GM12892 (cell line): Measurements from ENCODE around the gene CNTNAP2.

Experiments used
- POLR2A ChIP-seq: IDR thresholded peaks from 2 replicates; pipeline ENCODE4 v1.6.1; 2011; ENCODE audit warnings: low read depth, low read length, control low read depth
- POLR2AphosphoS5 ChIP-seq: IDR thresholded peaks from 2 replicates; pipeline ENCODE4 v1.6.1; 2011; ENCODE audit warnings: low read depth, low read length, control low read depth
- TAF1 ChIP-seq: IDR thresholded peaks from 2 replicates; pipeline ENCODE4 v1.6.1; 2011; ENCODE audit warnings: low read depth, mild to moderate bottlenecking, control low read depth, low read length, borderline replicate concordance

DNA sequence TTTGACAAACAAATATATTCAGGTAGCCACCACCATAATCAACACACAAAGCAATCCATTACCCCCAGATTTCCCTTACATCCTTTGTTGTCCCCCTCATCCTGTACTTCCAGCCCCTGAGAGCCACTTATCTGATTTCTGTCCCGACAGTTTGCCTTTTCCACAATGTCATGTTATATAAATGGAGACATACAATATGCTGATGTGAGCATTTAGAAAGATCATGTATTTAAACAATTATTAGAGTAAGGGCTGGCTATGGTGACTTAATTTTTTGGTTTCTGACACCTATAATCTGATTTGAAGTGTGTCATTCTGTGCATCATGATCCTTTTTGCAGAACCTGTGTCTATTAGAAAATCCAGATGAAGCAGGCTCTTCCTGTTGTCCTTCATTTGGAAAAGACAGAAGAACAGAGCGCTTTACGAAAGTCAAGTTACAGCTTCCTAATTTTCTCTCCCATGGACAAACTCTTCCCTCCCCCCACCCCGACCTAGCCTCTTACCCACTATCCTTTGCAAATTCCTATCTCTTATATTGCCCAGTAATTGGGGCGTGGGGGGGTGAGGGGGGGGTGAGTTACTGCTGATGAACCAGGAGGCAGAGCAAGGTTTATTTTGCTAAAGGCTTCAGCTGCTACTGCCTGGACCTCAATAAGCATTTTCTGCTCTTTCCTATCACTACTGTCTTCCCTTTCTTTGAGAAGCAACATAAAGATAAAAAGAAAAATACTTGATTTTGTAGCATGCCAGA is 2221.6 kb downstream of the CNTNAP2 start:
- no peak for TF ChIP-seq POLR2A
- TF ChIP-seq TAF1: no peak
- TF ChIP-seq POLR2AphosphoS5: no peak
